HG03575 (cell line): Measurements from ENCODE around the gene FOXJ3.

Experiments used
- ATAC-seq: cut with Tn5 transposase; IDR thresholded peaks from one replicate; pipeline ENCODE4 v1.9.1; 2021; ENCODE audit not compliant: unreplicated experiment, insufficient number of reproducible peaks, low FRiP score; ENCODE audit errors: extremely low read depth

The FOXJ3 gene

DNA sequence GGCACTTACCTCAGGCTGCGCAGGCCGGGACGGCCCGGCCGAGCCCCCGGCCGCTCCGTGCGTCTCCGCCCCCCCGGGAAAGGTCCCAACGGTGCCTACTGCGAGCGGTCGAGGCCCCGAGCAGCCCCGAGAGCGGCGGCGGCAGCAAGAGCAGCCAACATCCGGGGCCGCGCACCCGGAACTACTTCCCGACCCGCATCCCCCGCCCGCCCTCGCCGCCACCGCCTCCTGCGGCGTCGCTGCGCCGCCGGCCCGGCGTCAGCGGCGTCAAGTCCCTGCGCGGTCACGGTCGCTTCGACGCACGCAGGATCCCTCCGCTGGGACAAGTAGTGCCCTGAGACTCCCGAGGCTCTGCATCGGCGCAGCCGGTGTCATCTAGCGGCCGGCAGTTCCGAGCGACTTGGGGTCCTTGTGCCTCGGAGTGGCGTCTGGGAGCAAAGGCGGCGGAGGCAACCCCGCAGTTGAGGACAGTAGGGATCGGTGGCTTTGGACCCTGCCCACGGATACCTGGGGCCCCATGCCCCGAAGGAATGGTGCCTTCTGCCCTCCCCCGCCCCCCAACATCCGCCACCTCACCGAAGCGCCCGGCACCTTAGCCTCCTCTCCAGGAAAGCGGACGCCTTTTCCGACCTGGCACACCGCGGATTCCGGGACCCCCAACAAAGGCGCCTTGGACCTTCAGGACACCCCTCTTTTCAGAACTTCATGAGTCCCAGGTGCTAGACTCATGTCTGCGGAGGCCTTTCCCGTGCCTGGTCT, at the start of gene FOXJ3:
Gene FOXJ3 (minus strand): TSS at position 186 of the 759 bp plus-strand sequence. CDS start 24,142 bp downstream, outside the sequence.
- no peak for ATAC-seq

- ATAC-seq = no peak
These were observed 46.2 kb upstream of the FOXJ3 start for GRCh38 chr1:42381280-42381673.

- no peak for ATAC-seq
These were observed 45.7 kb upstream of the FOXJ3 start, which contains the start of gene RIMKLA for GRCh38 chr1:42380586-42381279. Gene RIMKLA, plus strand, starts transcription at chr1:42380792. Its CDS starts 143 bp downstream, at chr1:42380935.

DNA sequence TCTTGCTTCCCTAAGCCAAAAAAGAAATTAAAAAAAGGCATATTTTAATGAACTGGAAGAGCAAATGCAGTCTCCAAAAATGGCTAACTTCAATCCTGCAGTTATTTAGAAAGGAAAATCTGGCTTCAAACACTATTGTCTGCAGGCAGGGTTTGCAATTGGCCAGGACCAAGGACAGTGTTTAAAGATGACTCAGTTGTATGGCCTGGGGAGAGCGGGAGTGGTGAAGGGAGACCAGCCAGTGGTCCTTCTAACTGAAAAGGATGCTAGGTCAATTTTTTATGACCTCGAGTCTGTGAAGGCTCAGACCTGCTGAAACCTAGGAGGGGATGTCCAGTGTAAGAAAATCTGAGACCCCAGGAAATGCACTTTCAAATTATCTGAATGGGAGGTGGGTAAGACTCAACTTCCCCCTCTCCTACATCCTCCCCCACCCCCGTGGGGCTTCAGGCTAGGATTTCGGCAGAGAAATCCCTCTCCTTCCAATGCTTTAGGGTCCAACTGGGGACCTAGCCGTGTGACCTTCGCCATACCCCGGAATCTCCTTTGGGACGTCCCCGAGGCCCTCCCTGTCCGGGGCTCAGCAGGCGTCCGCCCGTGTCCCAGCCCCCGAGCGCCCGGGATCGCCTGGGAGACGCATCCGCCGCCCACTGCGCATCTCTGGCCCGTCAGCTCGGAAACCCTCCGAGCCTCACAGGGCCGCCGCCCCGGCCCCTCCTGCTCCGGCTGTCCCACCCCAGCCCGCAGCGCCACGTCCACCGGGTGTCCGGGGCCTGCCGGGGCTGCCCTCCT, 45.0 kb upstream of the FOXJ3 start:
- no peak for ATAC-seq

DNA sequence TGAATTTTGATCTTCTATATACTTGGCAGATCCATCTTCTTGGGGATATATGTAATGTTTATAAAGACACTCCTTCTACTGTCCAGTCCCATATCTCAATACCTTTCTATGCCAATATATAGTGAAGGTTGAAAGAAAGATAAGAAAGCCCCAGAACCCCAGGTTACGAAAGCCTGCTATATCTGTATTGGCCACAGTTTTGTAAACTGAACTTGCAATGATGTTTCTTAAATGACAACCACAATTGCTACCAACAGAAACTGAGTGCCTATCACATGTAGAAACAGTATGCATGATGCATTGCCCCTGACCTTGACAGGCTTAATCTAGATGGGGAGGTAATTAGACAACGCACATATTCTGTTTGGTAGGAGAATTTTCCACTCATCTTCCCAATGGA, 37.8 kb upstream of the FOXJ3 start:
- no peak for ATAC-seq

DNA sequence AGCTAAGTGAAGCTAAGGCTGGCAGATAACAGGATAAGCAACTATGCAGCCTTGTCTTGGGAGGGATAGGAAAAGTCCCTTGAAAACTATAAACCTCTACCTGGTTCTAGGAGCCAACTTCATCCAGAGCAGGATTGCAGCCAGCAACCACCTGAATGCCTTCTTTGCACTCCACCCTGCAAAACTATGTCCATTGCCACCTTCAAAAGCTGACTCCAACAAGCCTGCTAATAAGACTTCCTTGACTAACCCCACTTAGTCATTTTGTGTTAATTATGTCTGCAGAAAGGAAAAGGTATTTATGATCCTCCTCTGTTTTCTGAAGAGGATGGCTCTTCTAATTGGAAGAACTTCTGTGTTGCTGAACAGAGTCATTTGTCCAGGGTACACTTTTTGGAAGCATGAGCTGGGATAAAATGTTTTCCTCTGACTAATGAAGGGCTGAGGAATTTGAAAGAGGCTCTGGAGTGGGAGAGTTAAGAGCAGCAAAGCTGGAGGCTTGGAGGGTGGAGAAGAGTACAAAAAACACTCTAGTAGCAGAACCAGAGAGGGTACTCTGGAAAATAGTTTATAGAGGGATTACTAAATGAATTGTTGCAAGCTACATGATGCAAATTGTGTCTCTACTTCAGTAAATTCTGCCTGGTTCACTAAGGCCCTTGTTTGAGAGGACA, 36.0 kb upstream of the FOXJ3 start:
- no peak for ATAC-seq

GRCh38 chr1:42369471-42369870, 34.4 kb upstream of the FOXJ3 start:
- no peak for ATAC-seq

GRCh38 chr1:42368096-42368795, 33.2 kb upstream of the FOXJ3 start:
- no peak for ATAC-seq

- ATAC-seq = no peak
These were observed 30.1 kb upstream of the FOXJ3 start for GRCh38 chr1:42365118-42365517.

DNA sequence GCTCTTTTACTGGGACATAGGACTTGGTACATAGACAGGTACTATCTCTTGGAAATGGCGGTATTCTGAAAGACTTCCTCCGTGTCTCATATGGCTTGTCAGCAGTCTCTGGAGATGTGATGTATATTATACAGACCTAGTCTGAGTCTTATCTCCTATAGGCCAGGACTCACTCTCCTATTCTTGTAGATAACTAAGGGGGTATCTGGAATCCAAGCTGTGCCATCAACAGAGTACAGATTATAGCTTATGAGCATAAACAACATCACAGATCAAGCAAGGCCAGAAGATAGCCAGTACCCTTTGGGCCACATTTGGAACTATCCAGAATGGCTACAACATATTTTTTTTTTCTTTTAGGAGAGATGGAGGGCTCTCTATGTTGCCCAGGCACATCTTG, 29.5 kb upstream of the FOXJ3 start:
- ATAC-seq = no peak

- ATAC-seq = no peak
These were observed 29.1 kb upstream of the FOXJ3 start for GRCh38 chr1:42364089-42364488.

DNA sequence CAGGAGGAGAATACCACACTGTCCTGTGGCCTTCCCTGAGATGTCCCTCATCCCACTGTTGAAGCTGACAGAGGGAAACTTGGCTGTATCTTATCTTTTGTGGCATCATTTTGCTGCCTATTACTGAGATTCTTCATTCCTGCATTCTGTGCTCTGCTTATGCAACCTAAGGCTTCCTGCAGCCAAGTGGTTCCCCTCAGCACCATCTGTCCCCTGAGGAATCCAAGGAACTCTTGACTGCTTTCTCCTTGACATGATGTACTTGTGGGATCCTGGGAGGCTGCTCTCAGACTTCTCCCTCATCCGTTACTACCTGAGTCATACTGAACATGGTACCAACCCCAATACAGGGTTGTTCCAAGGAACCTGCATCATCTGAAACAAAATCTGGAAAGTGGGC, 24.4 kb upstream of the FOXJ3 start:
- no peak for ATAC-seq

DNA sequence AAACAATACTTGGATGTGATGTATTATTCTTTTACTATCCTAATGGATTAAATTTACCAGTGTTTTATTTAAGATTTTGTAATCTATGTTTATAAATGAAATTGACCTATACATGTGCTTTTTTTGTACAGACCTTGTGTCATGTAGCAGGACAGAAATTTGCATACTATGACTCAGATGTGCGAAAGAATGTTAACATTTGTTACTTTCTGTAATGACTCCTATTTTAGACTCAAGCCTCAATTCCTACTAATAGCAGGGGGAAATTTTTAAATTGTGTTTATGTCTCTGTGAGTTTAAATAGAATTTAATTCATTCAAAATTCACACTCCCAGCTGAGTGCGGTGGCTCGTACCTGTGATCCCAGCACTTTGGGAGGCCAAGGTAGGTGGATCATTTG, 23.8 kb upstream of the FOXJ3 start:
- ATAC-seq = no peak

DNA sequence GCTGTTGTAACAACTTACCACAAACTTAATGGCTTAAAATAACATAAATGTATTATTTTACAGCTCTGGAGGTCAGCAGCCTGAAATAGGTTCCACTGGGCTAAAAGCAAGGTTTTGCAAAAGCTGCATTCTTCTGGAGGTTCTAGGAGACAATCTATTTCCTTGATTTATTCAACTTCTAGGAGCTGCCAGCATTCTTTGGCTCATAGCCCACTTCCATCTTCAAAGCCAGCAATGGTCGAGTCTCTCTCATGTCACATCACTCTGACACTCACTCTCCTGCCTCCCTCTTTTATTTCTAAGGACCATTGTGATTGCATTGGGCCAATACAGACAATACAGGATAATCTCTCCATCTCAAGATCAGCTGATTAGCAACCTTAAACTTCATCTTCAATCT, 15.1 kb upstream of the FOXJ3 start:
- ATAC-seq = no peak

DNA sequence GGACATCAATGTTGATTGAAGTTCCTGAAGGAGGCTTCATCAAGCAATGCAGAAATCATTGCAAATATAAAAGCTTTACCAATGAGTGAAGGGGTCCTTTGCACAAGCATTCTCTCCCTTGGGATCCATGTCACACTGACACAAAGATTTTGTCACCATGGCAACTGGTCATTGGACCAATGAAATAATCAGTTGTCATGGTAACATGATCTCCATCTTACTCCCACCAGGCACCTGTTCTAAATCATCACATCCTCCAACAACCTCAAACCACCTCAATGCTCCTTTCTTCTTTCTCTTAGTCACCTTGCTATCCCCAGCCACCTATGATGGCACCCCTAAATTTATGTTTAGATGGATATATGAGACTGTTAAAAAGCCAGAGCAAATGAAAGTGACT, 13.5 kb upstream of the FOXJ3 start:
- no peak for ATAC-seq

- ATAC-seq = no peak
These were observed 8.0 kb upstream of the FOXJ3 start for GRCh38 chr1:42343049-42343448.

- ATAC-seq = no peak
These were observed 5.9 kb upstream of the FOXJ3 start for GRCh38 chr1:42340901-42341300.

GRCh38 chr1:42340093-42340492, 5.1 kb upstream of the FOXJ3 start:
- ATAC-seq = no peak

GRCh38 chr1:42336978-42337377, 1.9 kb upstream of the FOXJ3 start:
- ATAC-seq = no peak
